Peyer's patch (tissue), 4 donors: ENCODE measurements around the gene LRP6.

Source experiments
- POLR2A ChIP-seq, 2 donors: fragments of 450-650 bp; IDR thresholded peaks; one replicate each; pipeline ENCODE4 v1.5.1; 2017; ENCODE audit warnings: antibody characterized with exemption in 2 of 2, mild to moderate bottlenecking in 2 of 2, moderate library complexity in 2 of 2
- TF ChIP-seq, protein P1 (sequence below), 6 experiments: fragments of 450-650 bp in 4 of 6; fragments of 200-600 bp in 2 of 6; sonication (generic) in 1 of 6; IDR thresholded peaks; one replicate each; pipeline ENCODE4 v1.5.1; 2017 to 2019; ENCODE audit warnings: antibody characterized with exemption in 6 of 6, mild to moderate bottlenecking in 3 of 6, moderate library complexity in 1 of 6

DNA sequence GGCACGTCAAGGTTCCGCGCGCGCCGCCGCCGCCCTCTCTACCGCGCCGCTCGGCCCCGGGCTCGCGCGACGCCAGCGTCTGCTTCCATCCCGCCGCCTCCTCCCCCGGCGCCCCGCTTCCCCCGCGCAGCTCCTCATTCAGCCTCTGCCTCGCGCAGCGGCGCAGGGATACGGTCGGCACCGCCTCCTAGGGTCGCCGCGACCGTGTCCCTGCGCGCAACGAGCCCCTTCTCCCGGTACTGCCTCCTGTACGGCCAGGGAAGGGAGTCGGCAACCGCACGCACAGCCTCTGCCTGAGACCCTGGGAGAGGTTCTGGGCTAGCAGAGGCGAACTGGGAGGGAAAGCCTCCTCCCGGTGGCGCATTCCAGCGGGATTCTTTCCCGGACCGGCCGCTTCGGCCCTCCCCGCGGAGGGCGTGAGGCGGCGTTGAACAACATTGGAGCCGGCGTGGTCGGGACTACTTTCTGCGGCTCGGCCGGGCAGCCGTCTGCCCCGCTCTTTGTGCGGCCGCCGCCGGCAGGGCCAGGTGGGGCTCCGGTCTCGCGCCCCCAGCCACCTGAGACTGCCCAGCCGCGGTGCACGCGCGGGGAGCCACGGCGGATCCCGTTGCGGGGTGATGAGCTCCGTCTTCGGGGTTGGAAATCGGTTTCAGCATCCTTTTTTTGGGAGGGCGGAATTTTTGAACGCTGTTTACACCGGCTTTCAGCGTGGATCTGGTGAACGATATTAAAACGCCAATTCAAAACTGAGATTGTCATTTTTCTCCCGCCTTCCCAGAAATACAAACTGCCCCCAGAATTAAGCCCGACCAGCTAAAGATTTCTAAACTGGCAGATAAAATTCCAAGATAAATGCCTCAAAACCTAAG lies at the start of gene LRP6:
- TF ChIP-seq, protein P1, sequence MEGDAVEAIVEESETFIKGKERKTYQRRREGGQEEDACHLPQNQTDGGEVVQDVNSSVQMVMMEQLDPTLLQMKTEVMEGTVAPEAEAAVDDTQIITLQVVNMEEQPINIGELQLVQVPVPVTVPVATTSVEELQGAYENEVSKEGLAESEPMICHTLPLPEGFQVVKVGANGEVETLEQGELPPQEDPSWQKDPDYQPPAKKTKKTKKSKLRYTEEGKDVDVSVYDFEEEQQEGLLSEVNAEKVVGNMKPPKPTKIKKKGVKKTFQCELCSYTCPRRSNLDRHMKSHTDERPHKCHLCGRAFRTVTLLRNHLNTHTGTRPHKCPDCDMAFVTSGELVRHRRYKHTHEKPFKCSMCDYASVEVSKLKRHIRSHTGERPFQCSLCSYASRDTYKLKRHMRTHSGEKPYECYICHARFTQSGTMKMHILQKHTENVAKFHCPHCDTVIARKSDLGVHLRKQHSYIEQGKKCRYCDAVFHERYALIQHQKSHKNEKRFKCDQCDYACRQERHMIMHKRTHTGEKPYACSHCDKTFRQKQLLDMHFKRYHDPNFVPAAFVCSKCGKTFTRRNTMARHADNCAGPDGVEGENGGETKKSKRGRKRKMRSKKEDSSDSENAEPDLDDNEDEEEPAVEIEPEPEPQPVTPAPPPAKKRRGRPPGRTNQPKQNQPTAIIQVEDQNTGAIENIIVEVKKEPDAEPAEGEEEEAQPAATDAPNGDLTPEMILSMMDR (IDR thresholded peaks at IDR 0.05), result peak in 2 of 6 experiments; percentile 23
- TF ChIP-seq POLR2A (IDR thresholded peaks at IDR 0.05), result peak; percentile 47 to 48
